ENCODE measurements around the gene OR3A2.
"Not testable (repeated sequence)": the region's sequence is repeated elsewhere in the genome, so short reads cannot be mapped to it uniquely, and the experiment has no call there.

Gene OR3A2

DNA sequence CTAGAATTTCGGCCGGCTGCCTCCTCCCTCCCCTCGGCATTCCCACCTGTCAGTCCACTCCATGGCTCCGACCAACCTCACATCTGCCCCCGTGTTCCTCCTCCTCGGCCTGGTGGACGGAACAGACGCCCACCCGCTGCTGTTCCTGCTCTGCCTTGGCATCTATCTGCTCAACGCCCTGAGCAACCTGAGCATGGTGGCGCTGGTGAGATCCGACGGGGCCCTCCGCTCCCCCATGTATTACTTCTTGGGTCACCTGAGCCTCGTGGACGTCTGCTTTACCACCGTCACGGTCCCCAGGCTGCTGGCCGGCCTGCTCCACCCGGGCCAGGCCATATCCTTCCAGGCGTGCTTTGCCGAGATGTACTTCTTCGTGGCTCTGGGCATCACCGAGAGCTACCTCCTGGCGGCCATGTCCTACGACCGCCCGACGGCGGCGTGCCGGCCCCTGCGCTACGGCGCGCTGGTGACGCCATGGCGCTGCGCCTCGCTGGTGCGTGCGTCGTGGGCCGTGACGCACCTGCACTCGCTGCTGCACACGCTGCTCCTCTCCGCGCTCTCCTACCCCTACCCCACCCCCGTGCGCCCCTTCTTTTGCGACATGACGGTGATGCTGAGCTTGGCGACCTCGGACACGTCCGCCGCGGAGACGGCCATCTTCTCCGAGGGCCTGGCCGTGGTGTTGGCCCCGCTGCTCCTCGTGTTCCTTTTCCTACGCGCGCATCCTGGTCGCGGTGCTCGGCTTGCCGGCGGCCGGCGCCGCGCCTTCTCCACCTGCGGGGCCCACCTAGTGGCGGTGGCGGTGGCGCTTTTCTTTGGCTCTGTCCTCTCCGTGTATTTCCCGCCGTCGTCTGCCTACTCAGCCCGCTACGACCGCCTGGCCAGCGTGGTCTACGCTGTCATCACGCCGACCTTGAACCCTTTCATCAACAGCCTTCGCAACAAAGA, at the start of gene OR3A2:
Gene OR3A2, minus strand, starts transcription at position 440 of the 948 bp plus-strand sequence.
- DNase-seq (ENCODE audit: low read depth in 2 of 2), result no peak

- no peak for DNase-seq (ENCODE audit: low read depth in 2 of 2)
These were observed 47.6 kb upstream of the OR3A2 start, which contains the start of gene OR1E2 for GRCh38 chr17:3433741-3434140. OR1E2 (minus strand) TSS chr17:3433841; CDS start chr17:3433841, 0 bp downstream.

DNA sequence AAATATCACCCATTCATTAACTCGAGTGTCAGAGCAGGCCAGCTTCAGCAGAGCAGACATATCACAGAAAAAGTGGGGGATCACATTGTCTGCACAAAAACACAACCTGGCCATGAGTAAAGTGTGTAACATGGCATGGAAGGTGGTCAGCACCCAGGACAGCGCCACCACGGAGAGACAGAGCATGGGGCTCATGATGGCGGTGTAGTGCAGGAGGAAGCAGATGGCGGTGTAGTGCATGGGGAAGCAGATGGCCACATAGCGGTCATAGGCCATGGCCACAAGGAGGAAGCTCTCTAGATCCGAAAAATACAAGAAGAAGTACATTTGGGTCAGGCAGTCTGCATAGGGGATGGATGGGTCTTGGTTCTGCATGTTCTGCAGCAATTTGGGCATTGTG, 47.1 kb upstream of the OR3A2 start:
- DNase-seq (ENCODE audit: low read depth in 2 of 2), result not testable (repeated sequence)

- DNase-seq (ENCODE audit: low read depth in 2 of 2), result no peak
These were observed 32.1 kb upstream of the OR3A2 start for GRCh38 chr17:3418222-3418621.

DNA sequence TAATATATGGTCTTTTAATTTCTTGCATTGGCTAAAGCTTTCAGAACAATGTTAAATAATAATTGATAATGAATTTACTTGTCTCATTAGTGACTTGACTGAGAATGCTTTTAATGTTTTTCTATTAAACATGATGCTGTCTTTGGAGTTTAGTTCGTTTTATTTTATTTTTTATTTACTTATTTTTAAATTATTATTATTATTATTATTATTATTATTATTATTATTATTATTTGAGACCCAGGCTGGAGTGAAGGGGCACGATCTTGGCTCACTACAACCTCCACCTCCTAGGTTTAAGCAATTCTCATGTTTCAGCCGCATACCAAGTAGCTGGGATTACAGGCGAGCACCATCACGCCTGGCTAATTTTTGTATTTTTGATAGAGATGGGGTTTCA, 29.5 kb upstream of the OR3A2 start:
- no peak for DNase-seq (ENCODE audit: low read depth in 2 of 2)

- not testable (repeated sequence) for DNase-seq (ENCODE audit: low read depth in 2 of 2)
These were observed 26.1 kb upstream of the OR3A2 start for GRCh38 chr17:3412216-3412615.

DNA sequence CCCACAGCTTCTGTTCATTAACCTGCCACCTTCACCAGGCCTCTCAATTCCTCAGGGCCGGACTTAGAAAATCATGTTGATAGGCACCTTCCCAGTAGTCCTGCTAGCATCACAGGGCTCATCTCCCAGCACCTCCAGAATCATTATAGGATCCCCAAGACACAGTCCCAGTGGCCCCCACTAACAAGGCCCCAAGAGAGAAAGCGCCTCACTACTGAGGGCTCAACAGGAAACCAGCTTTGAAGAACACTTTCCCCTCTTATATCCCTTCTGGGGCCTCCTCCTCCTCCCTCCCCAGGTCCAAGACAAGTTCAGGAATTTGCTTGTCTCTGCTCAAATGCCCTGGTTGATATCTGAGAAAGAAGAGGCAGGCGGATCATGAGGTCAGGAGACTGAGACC, 25.0 kb upstream of the OR3A2 start, which contains the start of gene OR3A3:
Gene OR3A3, plus strand, starts transcription at position 301 of the 400 bp plus-strand sequence.
- no peak for DNase-seq (ENCODE audit: low read depth in 2 of 2)

DNA sequence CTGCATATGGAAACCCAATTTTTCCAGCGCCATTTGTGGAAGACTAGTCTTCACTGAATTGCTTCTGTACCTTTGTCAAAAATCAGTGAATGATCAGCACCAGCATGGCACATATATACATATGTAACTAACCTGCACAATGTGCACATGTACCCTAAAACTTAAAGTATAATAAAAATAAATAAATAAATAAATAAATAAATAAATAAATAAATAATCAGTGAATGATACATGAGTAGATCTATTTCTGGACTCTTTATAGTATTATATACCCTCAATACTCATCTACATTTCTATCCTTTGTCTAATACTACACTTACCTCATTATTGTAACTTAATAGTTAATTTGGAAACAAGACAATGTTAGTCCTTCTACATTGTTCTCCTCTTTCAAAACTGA, 17.7 kb upstream of the OR3A2 start:
- DNase-seq (ENCODE audit: low read depth in 2 of 2), result not testable (repeated sequence)

DNA sequence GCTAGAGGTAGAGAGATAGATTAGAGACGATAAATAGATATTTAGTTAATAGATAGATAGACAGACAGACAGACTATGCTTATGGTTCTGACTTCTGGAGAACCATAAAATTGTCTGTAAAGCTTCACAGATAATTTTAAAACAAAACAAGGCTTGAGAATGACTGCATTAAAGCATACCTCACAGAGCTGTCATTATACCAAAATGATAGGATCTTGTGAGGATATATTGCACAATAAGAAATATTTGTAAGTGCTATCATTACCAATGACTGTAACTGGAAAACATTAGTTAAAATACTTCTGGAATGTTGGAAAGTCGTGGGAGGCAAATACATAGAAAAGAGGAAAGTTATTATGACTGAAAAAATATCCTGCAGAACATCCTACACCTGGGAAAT, 15.7 kb upstream of the OR3A2 start:
- no peak for DNase-seq (ENCODE audit: low read depth in 2 of 2)

DNA sequence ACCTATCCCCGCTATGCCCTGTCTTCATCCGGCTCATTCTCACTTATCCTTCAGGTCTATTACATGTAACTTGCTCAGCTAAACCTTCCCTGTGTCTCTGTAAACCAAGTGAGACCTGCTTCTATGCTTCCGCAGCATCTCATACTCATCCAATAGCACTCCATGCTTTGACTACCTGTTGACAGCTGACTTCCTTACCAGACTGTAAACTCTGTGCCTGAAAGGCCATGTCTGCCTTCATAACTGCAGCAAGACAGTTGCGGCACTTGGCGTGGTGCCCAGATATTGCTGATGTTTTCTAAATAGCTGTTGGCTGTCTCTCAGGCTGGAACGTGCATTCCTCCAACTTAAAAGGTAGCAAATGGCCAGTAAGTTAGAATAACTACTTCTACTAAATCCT, 13.9 kb upstream of the OR3A2 start:
- DNase-seq (ENCODE audit: low read depth in 2 of 2), result no peak

- no peak for DNase-seq (ENCODE audit: low read depth in 2 of 2)
These were observed 12.2 kb upstream of the OR3A2 start, which contains the start of gene OR1E1 for GRCh38 chr17:3398310-3398709. OR1E1 (minus strand) TSS chr17:3398410; CDS start chr17:3398410, 0 bp downstream.

DNA sequence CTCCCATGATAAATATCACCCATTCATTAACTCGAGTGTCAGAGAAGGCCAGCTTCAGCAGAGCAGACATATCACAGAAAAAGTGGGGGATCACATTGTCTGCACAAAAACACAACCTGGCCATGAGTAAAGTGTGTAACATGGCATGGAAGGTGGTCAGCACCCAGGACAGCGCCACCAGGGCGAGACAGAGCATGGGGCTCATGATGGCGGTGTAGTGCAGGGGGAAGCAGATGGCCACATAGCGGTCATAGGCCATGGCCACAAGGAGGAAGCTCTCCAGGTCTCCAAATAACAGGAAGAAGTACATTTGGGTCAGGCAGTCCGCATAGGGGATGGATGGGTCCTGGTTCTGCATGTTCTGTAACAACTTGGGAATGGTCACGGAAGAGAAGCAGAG, 11.7 kb upstream of the OR3A2 start:
- not testable (repeated sequence) for DNase-seq (ENCODE audit: low read depth in 2 of 2)

- DNase-seq (ENCODE audit: low read depth in 2 of 2), result no peak
These were observed 3.7 kb upstream of the OR3A2 start for GRCh38 chr17:3389791-3390190.

DNA sequence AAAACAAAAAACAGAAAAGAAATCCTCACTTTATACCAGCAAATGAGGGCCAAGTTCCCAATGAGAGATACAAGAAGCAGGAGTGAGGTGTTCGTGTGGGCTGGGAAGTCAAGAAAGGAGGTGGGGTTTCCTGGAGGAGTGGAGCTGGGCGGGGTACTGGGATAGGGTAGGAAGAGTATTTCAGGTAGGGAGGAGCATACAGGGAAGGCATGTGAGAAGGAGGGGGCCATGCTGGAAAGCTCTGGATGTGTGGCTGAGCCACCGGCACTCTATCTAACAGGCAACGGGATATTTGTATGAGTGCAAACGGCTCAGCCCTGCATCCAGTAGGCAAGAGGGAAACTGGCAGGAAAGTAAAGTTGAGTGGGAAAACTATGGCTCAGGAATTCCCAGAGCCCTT, 4.2 kb downstream of the OR3A2 start:
- no peak for DNase-seq (ENCODE audit: low read depth in 2 of 2)

GRCh38 chr17:3378321-3378720, 7.8 kb downstream of the OR3A2 start:
- DNase-seq (ENCODE audit: low read depth in 2 of 2), result no peak

- DNase-seq (ENCODE audit: low read depth in 2 of 2), result not testable (repeated sequence)
These were observed 14.9 kb downstream of the OR3A2 start for GRCh38 chr17:3371167-3371566.

- not testable (repeated sequence) for DNase-seq (ENCODE audit: low read depth in 2 of 2)
These were observed 43.3 kb downstream of the OR3A2 start for GRCh38 chr17:3342782-3343181.

GRCh38 chr17:3335876-3336275, 50.2 kb downstream of the OR3A2 start:
- no peak for DNase-seq (ENCODE audit: low read depth in 2 of 2)

DNA sequence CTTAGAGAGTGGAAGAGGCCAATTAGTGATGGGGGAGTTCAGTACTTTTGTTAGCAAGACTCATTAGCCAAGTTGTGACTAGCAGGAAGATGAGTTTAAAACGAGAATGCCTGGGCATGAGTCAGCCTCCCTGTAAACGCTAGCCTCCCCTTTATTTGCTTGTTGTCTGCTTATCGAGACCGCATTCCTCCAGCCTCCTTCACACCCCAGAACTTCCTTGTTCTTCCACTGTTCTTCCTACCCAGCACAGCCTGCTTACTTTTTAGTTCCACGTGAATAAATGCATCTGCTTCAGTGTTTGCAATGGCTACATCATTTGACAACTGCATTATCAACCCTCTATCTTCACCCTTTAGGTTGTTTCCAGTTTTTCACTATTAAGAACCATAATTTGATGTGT, 67.8 kb downstream of the OR3A2 start:
- no peak for DNase-seq (ENCODE audit: low read depth in 2 of 2)

DNA sequence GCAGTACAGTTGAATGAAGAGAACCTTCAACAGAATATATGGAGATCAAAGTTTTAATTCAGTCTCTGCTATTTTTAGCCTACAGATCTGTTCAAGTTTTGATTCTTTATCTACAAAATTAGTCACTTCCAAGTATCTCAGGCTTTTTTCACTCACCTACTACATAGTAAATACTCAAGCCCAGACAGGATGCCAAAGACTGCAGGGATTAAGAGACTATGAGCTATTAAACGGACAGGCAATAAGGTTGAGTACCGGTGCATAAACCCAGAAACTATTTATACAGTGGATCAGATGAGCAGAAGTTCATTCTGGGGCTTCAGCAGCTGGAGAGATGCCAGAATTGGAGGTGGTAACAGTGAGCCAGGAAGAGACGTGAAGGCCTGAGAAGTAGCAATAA, 69.3 kb downstream of the OR3A2 start:
- no peak for DNase-seq (ENCODE audit: low read depth in 2 of 2)

- no peak for DNase-seq (ENCODE audit: low read depth in 2 of 2)
These were observed 77.5 kb downstream of the OR3A2 start for GRCh38 chr17:3308603-3309002.

- DNase-seq (ENCODE audit: low read depth in 2 of 2), result no peak
These were observed 87.8 kb downstream of the OR3A2 start, which contains the start of gene OR3A1 for GRCh38 chr17:3298260-3298659. OR3A1 (minus strand) TSS chr17:3298360; CDS start chr17:3292582, 5,778 bp downstream.

GRCh38 chr17:3295632-3296031, 90.5 kb downstream of the OR3A2 start:
- no peak for DNase-seq (ENCODE audit: low read depth in 2 of 2)

Measured in stimulated activated CD8-positive, alpha-beta memory T cell treated with anti-CD3 and anti-CD28 coated beads, Interleukin-7, amount 100 ng/mL, for 4 hours (primary cell).